Cardiac fibroblast (primary cell): ENCODE data around the gene PNPLA8.

Source experiments
- DNase-seq, 2 donors: peaks; one replicate each; pipeline versions ENCODE4 v3.0.0 to v3.0.0-alpha.2; 2010; ENCODE audit warnings: low read depth in 2 of 2
- H3K4me3 ChIP-seq, 2 donors: replicated peaks in 1 of 2; 1 replicate in 1 of 2; 2 replicates in 1 of 2; pipeline ENCODE4 v1.5.1; 2011; ENCODE audit warnings: low read depth in 2 of 2, low read length in 2 of 2, mild to moderate bottlenecking in 2 of 2, moderate library complexity in 1 of 2
- TF ChIP-seq, protein P1 (sequence below): IDR thresholded peaks from one replicate; pipeline ENCODE4 v1.5.1; 2011; ENCODE audit warnings: low read depth, mild to moderate bottlenecking, low read length, inconsistent platforms

Gene PNPLA8

DNA sequence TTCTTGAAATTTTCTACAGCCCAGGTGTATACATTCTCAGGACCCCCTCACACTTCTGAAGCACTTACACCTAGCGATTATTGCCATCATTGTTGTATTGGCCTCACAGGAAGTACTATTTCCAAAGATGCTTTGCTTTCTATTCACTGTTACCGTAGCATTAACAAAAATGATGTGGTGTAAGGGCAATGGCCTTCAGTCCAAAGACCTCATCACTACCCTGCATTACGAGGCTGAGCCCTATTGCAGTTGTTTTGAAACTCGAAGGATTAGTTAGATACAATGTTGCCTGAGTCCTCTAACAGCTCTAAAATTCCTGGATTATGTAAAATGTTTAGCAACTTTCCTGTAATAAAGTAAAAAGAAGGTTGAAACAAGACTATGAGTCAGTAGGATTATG, 72.6 kb downstream of the PNPLA8 start:
- DNase-seq, result peak in 1 of 2 donors; percentile 24
- TF ChIP-seq, protein P1, sequence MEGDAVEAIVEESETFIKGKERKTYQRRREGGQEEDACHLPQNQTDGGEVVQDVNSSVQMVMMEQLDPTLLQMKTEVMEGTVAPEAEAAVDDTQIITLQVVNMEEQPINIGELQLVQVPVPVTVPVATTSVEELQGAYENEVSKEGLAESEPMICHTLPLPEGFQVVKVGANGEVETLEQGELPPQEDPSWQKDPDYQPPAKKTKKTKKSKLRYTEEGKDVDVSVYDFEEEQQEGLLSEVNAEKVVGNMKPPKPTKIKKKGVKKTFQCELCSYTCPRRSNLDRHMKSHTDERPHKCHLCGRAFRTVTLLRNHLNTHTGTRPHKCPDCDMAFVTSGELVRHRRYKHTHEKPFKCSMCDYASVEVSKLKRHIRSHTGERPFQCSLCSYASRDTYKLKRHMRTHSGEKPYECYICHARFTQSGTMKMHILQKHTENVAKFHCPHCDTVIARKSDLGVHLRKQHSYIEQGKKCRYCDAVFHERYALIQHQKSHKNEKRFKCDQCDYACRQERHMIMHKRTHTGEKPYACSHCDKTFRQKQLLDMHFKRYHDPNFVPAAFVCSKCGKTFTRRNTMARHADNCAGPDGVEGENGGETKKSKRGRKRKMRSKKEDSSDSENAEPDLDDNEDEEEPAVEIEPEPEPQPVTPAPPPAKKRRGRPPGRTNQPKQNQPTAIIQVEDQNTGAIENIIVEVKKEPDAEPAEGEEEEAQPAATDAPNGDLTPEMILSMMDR, result no peak

DNA sequence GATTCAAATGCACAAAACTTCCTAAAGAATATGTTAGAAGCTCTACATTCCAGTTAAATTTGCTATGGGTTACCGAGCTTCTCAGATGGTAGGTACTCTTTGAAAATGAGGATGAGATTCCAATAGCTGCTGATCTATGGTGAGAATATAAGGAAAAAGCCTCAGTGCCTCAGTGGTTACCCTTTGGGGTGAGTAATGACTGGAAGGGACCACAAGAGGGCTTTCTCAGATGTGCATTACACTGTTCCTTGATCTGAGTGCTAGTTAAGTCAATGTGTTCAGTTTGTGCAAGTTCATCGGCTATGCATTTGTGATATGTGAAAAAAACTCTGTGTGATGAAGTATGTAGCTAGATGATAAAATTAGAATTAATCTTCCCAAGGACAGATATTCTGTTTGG, 73.2 kb downstream of the PNPLA8 start:
- H3K4me3 ChIP-seq, result no peak overlapping the region
- peak; percentile 63 to 64 for DNase-seq
- TF ChIP-seq, protein P1, result peak; percentile 62

More for the DNA sequence above, 72.6 kb downstream of the PNPLA8 start:
- no peak overlapping the region for H3K4me3 ChIP-seq

DNA sequence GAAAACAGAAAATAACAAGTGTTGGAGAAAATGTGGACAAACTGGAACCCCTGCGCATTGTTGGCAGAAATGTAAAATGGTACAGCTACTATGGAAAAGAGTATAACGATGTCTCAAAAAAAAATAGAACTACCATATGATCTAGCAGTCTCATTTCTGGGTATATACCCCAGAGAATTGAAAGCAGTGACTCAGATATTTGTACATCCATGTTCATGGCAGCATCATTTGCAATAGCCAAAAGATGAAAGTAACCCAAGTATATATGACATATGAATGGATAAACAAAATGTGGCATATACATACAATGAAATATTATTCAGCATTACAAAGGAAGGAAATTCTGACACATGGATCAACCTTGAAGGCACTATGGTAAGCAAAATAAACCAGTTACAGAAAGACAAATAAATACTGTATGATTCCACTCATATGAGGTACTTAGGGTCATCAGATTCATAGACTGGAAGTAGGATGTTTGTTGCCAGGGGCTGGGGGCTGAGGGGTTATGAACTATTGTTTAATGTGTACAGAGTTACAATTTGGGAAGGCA, 74.6 kb downstream of the PNPLA8 start:
- H3K4me3 ChIP-seq, result no peak overlapping the region
- DNase-seq, result peak in 1 of 2 donors; percentile 73
- TF ChIP-seq, protein P1, result no peak

DNA sequence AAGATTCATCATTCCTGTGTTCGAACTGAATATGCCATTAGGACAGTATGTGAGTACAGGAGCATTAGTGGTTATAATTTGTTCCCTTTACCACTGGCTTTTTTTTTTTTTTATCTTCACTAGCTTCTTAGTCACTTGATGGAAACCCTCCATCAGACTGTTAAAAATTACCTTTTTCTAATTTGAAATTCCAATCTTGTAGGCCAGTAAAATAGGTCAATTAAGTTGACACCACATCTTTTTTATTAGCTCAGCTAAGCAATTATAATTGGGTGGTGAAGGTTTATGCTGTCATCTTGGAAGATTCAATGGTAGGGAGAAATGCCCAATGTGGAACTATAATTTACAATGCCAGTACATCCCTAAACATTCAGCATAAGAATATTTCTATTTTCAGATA, 75.8 kb downstream of the PNPLA8 start:
- TF ChIP-seq, protein P1, result no peak
- DNase-seq, result no peak

DNA sequence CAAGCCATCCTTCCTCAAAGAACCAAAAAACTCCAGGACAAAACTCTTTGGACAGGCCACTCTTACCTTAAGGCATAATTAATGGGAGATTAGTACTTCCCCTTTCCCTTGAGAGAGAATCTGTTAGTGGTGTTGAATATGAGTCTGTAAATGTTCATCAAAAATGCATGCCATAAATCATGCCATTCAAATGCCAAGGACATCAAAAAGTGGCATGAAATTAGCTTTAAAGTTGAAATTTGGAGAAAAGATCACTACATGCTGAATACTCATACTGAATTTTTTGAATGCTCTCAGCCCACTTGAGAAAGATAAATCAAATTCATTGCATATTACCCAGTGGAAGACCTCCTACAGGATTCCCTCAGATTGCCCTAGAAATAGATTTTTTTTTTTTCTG, 76.4 kb downstream of the PNPLA8 start:
- no peak overlapping the region for H3K4me3 ChIP-seq
- DNase-seq, result no peak
- TF ChIP-seq, protein P1, result no peak

More for the DNA sequence above, 75.8 kb downstream of the PNPLA8 start:
- H3K4me3 ChIP-seq, result no peak overlapping the region

DNA sequence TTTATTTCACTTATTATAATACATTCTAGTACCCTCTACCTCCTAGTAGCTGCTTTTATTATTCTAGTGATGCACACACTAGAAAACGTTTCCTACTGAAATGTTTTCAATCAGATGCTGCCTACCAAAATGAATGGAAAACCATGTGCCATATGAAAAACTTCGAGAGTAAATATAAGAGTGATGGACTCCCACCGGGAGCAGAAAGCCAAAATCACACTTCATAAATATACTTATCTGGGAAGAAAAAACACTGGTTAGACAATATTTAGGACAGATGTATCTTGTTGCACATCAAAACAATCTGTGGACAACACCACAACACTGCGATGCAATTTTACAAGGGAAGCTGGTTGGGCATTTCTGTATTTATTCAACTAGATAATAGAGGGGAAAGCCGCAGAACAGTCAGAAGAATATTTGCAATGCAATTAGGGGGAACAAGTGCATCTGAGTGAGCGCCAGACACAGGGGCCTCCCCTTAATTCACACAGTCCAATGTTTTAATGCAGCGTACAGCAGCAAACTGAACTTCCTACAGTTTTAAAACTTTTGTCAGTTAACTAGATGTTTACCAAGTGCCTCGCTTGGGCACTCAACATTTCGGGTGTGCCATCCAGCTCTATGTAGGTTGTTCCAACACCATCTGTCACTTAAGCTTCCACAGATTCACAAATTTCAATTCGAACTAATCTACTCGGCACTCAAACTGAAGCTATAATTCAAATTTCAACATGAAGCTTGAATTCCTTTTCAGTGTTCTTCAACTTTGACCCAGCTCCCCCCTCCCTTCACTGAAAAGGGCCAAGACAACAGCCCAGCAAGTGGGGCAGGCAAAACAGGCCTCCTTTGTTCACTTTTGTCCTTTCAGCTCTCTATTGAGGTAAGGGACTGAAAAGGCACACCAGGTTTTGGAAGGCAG, 77.1 kb downstream of the PNPLA8 start:
- no peak for DNase-seq
- no peak overlapping the region for H3K4me3 ChIP-seq
- TF ChIP-seq, protein P1, result no peak
